Liver (tissue), 9 donors: ENCODE results near the gene ZNF618. TPM values are rescaled to one million over a fixed set of nuclear protein-coding genes. Genes with fewer than 3 reads are reported as not detected.

Experiments used
- DNase-seq: peaks from one replicate; pipeline ENCODE4 v3.0.0-alpha.2; 2017; ENCODE audit warnings: low spot score
- H3K27ac ChIP-seq, 2 donors: one replicate each; pipeline ENCODE4 v1.7.0; 2013; ENCODE audit warnings: inconsistent platforms in 2 of 2, low read length in 2 of 2, control low read depth in 1 of 2, low read depth in 1 of 2, mild to moderate bottlenecking in 1 of 2
- H3K27me3 ChIP-seq, 4 donors: one replicate each; pipeline versions ENCODE4 v1.6.1 to v1.7.0; 2013; ENCODE audit warnings: low read length in 3 of 4, inconsistent platforms in 1 of 4, mild to moderate bottlenecking in 1 of 4, moderate library complexity in 1 of 4; ENCODE audit not compliant: control insufficient read depth in 4 of 4, insufficient read depth in 4 of 4
- H3K36me3 ChIP-seq, 4 donors: one replicate each; pipeline versions ENCODE4 v1.6.1 to v1.7.0; 2013; ENCODE audit warnings: low read length in 3 of 4, mild to moderate bottlenecking in 3 of 4, low read depth in 1 of 4, moderate library complexity in 1 of 4; ENCODE audit not compliant: control insufficient read depth in 4 of 4, insufficient read depth in 3 of 4
- H3K4me1 ChIP-seq, 4 donors: one replicate each; pipeline versions ENCODE4 v1.6.1 to v1.7.0; 2013; ENCODE audit warnings: low read length in 3 of 4, mild to moderate bottlenecking in 3 of 4, moderate library complexity in 1 of 4; ENCODE audit not compliant: control insufficient read depth in 4 of 4, insufficient read depth in 4 of 4
- H3K4me3 ChIP-seq, 3 donors: one replicate each; pipeline versions ENCODE4 v1.6.1 to v1.7.0; 2013; ENCODE audit warnings: low read length in 3 of 3, control low read depth in 1 of 3, low read depth in 1 of 3, mild to moderate bottlenecking in 1 of 3
- H3K9ac ChIP-seq, 2 donors: one replicate each; pipeline ENCODE4 v1.7.0; 2013; ENCODE audit warnings: low read length in 2 of 2, mild to moderate bottlenecking in 2 of 2, moderate library complexity in 2 of 2, control low read depth in 1 of 2, low read depth in 1 of 2
- H3K9me3 ChIP-seq, 4 donors: one replicate each; pipeline versions ENCODE4 v1.6.1 to v1.7.0; 2013; ENCODE audit warnings: low read length in 3 of 4; ENCODE audit not compliant: control insufficient read depth in 4 of 4
- ATF3 ChIP-seq: IDR thresholded peaks from 2 replicates; pipeline ENCODE4 v1.6.1; 2016; ENCODE audit warnings: antibody characterized with exemption
- CTCF ChIP-seq: fragments of 150-350 bp; IDR thresholded peaks from 2 replicates; pipeline ENCODE4 v1.5.1; 2017; ENCODE audit warnings: improper control_type of control experiment, low read depth, low read length; ENCODE audit not compliant: missing input control
- FOXA1 ChIP-seq: IDR thresholded peaks from 2 replicates; pipeline ENCODE4 v1.6.1; 2016; ENCODE audit warnings: antibody characterized with exemption
- FOXA2 ChIP-seq: IDR thresholded peaks from 2 replicates; pipeline ENCODE4 v1.6.1; 2016; ENCODE audit warnings: antibody characterized with exemption
- GABPA ChIP-seq, 2 donors: IDR thresholded peaks in 1 of 2; conservative IDR thresholded peaks in 1 of 2; 2 replicates each; pipeline ENCODE4 v1.6.1; 2016; ENCODE audit warnings: antibody characterized with exemption in 2 of 2, mild to moderate bottlenecking in 1 of 2, moderate library complexity in 1 of 2
- HNF4A ChIP-seq, 2 donors: conservative IDR thresholded peaks; 2 replicates each; pipeline ENCODE4 v1.6.1; 2016; ENCODE audit warnings: antibody characterized with exemption in 2 of 2, mild to moderate bottlenecking in 2 of 2
- MAX ChIP-seq: IDR thresholded peaks from 2 replicates; pipeline ENCODE4 v1.6.1; 2016; ENCODE audit warnings: antibody characterized with exemption
- NR2F2 ChIP-seq: IDR thresholded peaks from 2 replicates; pipeline ENCODE4 v1.6.1; 2016; ENCODE audit warnings: antibody characterized with exemption
- RAD21 ChIP-seq, 2 donors: IDR thresholded peaks; 2 replicates each; pipeline ENCODE4 v1.6.1; 2016; ENCODE audit warnings: antibody characterized with exemption in 2 of 2, mild to moderate bottlenecking in 2 of 2
- REST ChIP-seq: IDR thresholded peaks from 2 replicates; pipeline ENCODE4 v1.6.1; 2016; ENCODE audit warnings: antibody characterized with exemption, mild to moderate bottlenecking
- RXRA ChIP-seq, 2 donors: IDR thresholded peaks; 2 replicates each; pipeline ENCODE4 v1.6.1; 2017 to 2018; ENCODE audit warnings: antibody characterized with exemption in 2 of 2, mild to moderate bottlenecking in 1 of 2
- SP1 ChIP-seq: IDR thresholded peaks from 2 replicates; pipeline ENCODE4 v1.6.1; 2018; ENCODE audit warnings: antibody characterized with exemption, mild to moderate bottlenecking
- TAF1 ChIP-seq: conservative IDR thresholded peaks from 2 replicates; pipeline ENCODE4 v1.6.1; 2016; ENCODE audit warnings: antibody characterized with exemption, mild to moderate bottlenecking
- YY1 ChIP-seq: IDR thresholded peaks from 2 replicates; pipeline ENCODE4 v1.6.1; 2016; ENCODE audit warnings: antibody characterized with exemption, mild to moderate bottlenecking
- ZBTB33 ChIP-seq: IDR thresholded peaks from 2 replicates; pipeline ENCODE4 v1.6.1; 2016; ENCODE audit warnings: antibody characterized with exemption
- WGBS: extraction: QIAGEN DNeasy Blood & Tissue Kit; methylation state at CpG from one replicate; pipeline ENCODE4 v1.1.7; 2013; 5-methylcytosine and 5-hydroxymethylcytosine counted together
- polyA plus RNA-seq, 2 donors: library from polyadenylated mRNA; stranded (reverse) in 1 of 2; unstranded in 1 of 2; fragments of 200-250 nt in 1 of 2; fragments of >200 nt in 1 of 2; fragmentation: Nextera tagmentation in 1 of 2; extraction: Ambion mirVana in 1 of 2; gene quantifications; one replicate each; pipeline versions ENCODE4 v1.2.1 to v1.2.3, GENCODE V29; 2013 to 2015
- total RNA-seq, 2 donors: library from RNA; depleted of rRNA; stranded (reverse); fragments of >200 nt; gene quantifications; one replicate each; pipeline ENCODE4 v1.2.3, GENCODE V29; 2014
- donor health status: healthy.
- donor health status: healthy.
- donor health status: healthy.
- donor health status: healthy.
- donor health status: healthy.

The ZNF618 gene
- total and polyA plus RNA-seq, 4 donors: 2.2 to 6.5 (median 3.7) TPM

GRCh38 chr9:114025196-114025753, 149.2 kb downstream of the ZNF618 start:
- no peak for DNase-seq
- Histone ChIP-seq H3K4me1 (no peaks in the 10 kb centered on the region), H3K9ac (no peak overlapping the region), H3K27me3 (no peaks in the 10 kb centered on the region), H3K9me3 (no peaks in the 10 kb centered on the region), H3K36me3 (peaks cover 0 to 21% (median under 1%) of the 10 kb centered on the region in 4 donors), H3K27ac (no peak overlapping the region), H3K4me3 (no peak overlapping the region)
- WGBS: 95% methylated on average over 3 of the region's 3 CpGs
- no peak for TF ChIP-seq FOXA1
- no peak for TF ChIP-seq CTCF
- no peak for TF ChIP-seq YY1
- no peak for TF ChIP-seq RXRA (IDR thresholded peaks at IDR 0.05)
- no peak for TF ChIP-seq RAD21 (IDR thresholded peaks at IDR 0.05)
- TF ChIP-seq MAX: no peak
- no peak for TF ChIP-seq ZBTB33
- no peak for TF ChIP-seq HNF4A (conservative IDR thresholded peaks at IDR 0.05)
- TF ChIP-seq FOXA2: no peak

GRCh38 chr9:114025760-114026159, 149.7 kb downstream of the ZNF618 start:
- H3K27ac ChIP-seq: no peak overlapping the region
- no peak overlapping the region for H3K4me3 ChIP-seq
- H3K9ac ChIP-seq: no peak overlapping the region
- DNase-seq: peak; percentile 16
- peaks cover 0 to 26% (median 0%) of the 10 kb centered on the region in 4 donors for H3K36me3 ChIP-seq
- TF ChIP-seq SP1 (no peak), RXRA (IDR thresholded peaks at IDR 0.05) (no peak), ATF3 (no peak), NR2F2 (no peak), GABPA (IDR thresholded peaks at IDR 0.05 in 1 of 2, conservative IDR thresholded peaks at IDR 0.05 in 1 of 2) (no peak), REST (no peak), FOXA2 (no peak), ZBTB33 (no peak), HNF4A (conservative IDR thresholded peaks at IDR 0.05) (no peak), CTCF (no peak), TAF1 (no peak)
- H3K9me3 ChIP-seq: no peaks in the 10 kb centered on the region
- no peaks in the 10 kb centered on the region for H3K4me1 ChIP-seq
- WGBS: 84% methylated on average over 5 of the region's 5 CpGs
- no peaks in the 10 kb centered on the region for H3K27me3 ChIP-seq
